ENCODE measurements around the gene PHC3. TPM values are rescaled to one million over a fixed set of nuclear protein-coding genes. Genes with fewer than 3 reads are reported as not detected.

The PHC3 gene
- 21.6 and 35.6 TPM in 2 replicates for total RNA-seq

DNA sequence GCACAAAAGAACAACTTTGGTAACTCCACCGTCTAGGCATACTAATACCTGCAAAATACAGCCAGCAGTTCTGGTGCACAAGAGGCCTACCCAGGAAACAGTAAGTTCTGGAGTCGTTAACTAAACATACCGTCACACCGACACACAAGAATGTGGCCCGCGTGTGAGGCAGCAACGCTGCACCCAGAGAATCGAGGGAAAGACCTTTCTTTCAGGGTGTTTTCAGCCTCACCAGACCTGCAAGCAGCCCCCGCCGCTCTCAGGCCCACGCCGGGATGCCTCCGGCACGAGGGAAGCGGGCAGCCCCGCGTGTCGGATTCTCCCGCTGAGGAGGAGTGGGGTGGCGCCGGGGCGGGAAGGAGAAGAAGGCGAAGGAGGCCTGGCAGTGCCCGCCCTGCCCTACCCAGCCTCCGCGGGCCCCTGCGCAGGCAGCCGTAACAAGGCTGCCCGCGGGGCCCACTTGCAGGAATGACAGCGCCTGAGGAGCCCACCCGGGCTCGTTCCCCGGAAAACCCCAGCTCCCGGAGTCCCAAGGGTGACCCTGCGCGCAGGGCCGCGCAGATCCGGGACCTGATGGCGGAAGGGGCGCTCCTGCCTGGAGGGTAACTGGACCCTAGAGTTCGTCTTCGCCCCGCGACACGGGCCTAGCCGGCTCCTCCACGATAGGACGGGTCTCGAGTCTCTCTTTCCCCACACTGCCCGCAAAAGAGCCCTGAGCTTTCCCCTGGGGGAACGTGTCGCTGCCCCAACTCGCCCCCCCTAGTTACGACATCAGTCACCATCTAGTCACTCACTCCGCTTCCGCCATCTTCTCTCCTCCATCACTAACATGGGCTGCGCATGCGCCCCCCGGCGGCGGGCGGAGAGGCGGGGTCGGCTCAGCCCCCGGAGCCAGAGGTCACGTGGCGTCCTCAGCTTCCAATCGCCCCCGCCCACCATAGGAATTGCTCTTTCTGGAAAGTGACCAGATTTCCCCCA lies at the start of gene PHC3:
Gene PHC3, minus strand, starts transcription at position 826 of the 978 bp plus-strand sequence. Its CDS starts 18 bp downstream, at position 808.

GRCh38 chr3:170221924-170222646 lies 40.6 kb upstream of the PHC3 start, which contains the start of gene PRKCI:
PRKCI (plus strand) TSS chr3:170222424; CDS start chr3:170222670, 246 bp downstream.

Other genes starting within 250 kb of the PHC3 start
- gene SEC62, start 214.9 kb downstream of the PHC3 start, total RNA-seq, result 32.6 and 37.0 TPM in 2 replicates
- gene GPR160, start 143.7 kb downstream of the PHC3 start, total RNA-seq, result 0.59 TPM in 1 of 2 replicates, not detected in the other
- gene PRKCI, start 40.7 kb upstream of the PHC3 start, total RNA-seq, result 21.2 and 23.1 TPM in 2 replicates
- 10.4 and 14.6 TPM in 2 replicates for gene SKIL, start 176.0 kb upstream of the PHC3 start, total RNA-seq
- gene CLDN11, start 237.1 kb upstream of the PHC3 start, total RNA-seq, result 96.8 and 114 TPM in 2 replicates